ENCODE results near the gene HES3.

The HES3 gene

GRCh38 chr1:6248932-6249738 is 5.2 kb downstream of the HES3 start:
- CTCF ChIA-PET, result interaction anchor here (0.5 to 1.0 kb wide), 4 partner anchors 94 to 1446 kb away, joined by 3 read pairs; no protein-coding TSS in a partner anchor
- no peak; the same call in 1 of the 2 replicates for TF ChIP-seq CTCF (conservative IDR thresholded peaks at IDR 0.05; ENCODE audit: low read depth)
- no peak overlapping the region for H3K27ac ChIP-seq
- DNase-seq (ENCODE audit: low spot score), result no peak
- POLR2A ChIA-PET (ENCODE audit: low non-redundant PET), result no interaction called here

GRCh38 chr1:6249739-6250689 is 6.0 kb downstream of the HES3 start:
- no peak for DNase-seq (ENCODE audit: low spot score)

GRCh38 chr1:6251233-6251632 is 7.3 kb downstream of the HES3 start:
- no peak for DNase-seq (ENCODE audit: low spot score)
- H3K27ac ChIP-seq, result no peak overlapping the region
- TF ChIP-seq CTCF (conservative IDR thresholded peaks at IDR 0.05; ENCODE audit: low read depth), result no peak
- ChIA-PET CTCF (interaction anchor here (0.8 kb wide), 1 partner anchor 205 kb away, joined by 3 read pairs; no protein-coding TSS in a partner anchor), POLR2A (ENCODE audit: low non-redundant PET) (no interaction called here)

More at GRCh38 chr1:6249739-6250689, 6.0 kb downstream of the HES3 start:
- no peak overlapping the region for H3K27ac ChIP-seq
- ChIA-PET POLR2A (ENCODE audit: low non-redundant PET) (no interaction called here), CTCF (interaction anchor here (0.8 to 1.0 kb wide), 2 partner anchors 99 to 173 kb away, joined by 3 to 5 read pairs; no protein-coding TSS in a partner anchor)
- TF ChIP-seq CTCF (conservative IDR thresholded peaks at IDR 0.05; ENCODE audit: low read depth), result no peak

GRCh38 chr1:6251681-6252373 is 7.8 kb downstream of the HES3 start:
- ChIA-PET CTCF (interaction anchor here (0.8 to 0.9 kb wide), 2 partner anchors 153 to 205 kb away, joined by 3 read pairs; no protein-coding TSS in a partner anchor), POLR2A (ENCODE audit: low non-redundant PET) (no interaction called here)
- DNase-seq (ENCODE audit: low spot score), result no peak
- H3K27ac ChIP-seq, result peak overlapping the region; percentile 24
- no peak for TF ChIP-seq CTCF (conservative IDR thresholded peaks at IDR 0.05; ENCODE audit: low read depth)

GRCh38 chr1:6252374-6252710 is 8.4 kb downstream of the HES3 start:
- ChIA-PET CTCF (interaction anchor here (0.9 kb wide), 1 partner anchor 153 kb away, joined by 3 read pairs; no protein-coding TSS in a partner anchor), POLR2A (ENCODE audit: low non-redundant PET) (no interaction called here)
- no peak for TF ChIP-seq CTCF (conservative IDR thresholded peaks at IDR 0.05; ENCODE audit: low read depth)
- H3K27ac ChIP-seq, result peak overlapping the region; percentile 24
- DNase-seq (ENCODE audit: low spot score), result no peak
